WTC11 (cell line): ENCODE results near the gene GALNT17. TPM values are rescaled to one million over a fixed set of nuclear protein-coding genes. Genes with fewer than 3 reads are reported as not detected.

Source experiments
- ATAC-seq: fragments of 200-7000 bp; cut with Tn5 transposase; 2 replicates; pipeline ENCODE4 v1.10.0; 2021; ENCODE audit warnings: mild to moderate bottlenecking, moderate library complexity
- CTCF ChIA-PET: fragments of 300-600 bp; sonication (Branson Sonifier 250); formaldehyde crosslinking; loops from one replicate; lab custom pipeline; 2021; ENCODE audit warnings: antibody characterized with exemption; lab: Charles Lee
- POLR2A ChIA-PET: fragments of 350-600 bp; sonication (Branson Sonifier 250); formaldehyde crosslinking; loops from one replicate; lab custom pipeline; 2021; ENCODE audit warnings: antibody characterized with exemption; lab: Charles Lee
- DNase-seq: peaks from one replicate; pipeline ENCODE4 v3.0.0; 2021; ENCODE audit warnings: low spot score
- H3K27ac Mint-ChIP-seq: 2 replicates; pipeline ENCODE4 v1.8.0; 2021; ENCODE audit warnings: mixed read lengths
- H3K27me3 Mint-ChIP-seq: 2 replicates; pipeline ENCODE4 v1.8.0; 2021; ENCODE audit warnings: low read depth, mild to moderate bottlenecking, moderate library complexity, mixed read lengths
- H3K36me3 Mint-ChIP-seq: 2 replicates; pipeline ENCODE4 v1.8.0; 2021; ENCODE audit warnings: mixed read lengths
- H3K4me1 Mint-ChIP-seq: 2 replicates; pipeline ENCODE4 v1.8.0; 2022; ENCODE audit warnings: mixed read lengths
- H3K4me3 Mint-ChIP-seq: 2 replicates; pipeline ENCODE4 v1.8.0; 2021; ENCODE audit warnings: mild to moderate bottlenecking, moderate library complexity, mixed read lengths
- H3K9me3 Mint-ChIP-seq: 2 replicates; pipeline ENCODE4 v1.8.0; 2021; ENCODE audit warnings: mixed read lengths
- ATF2 ChIP-seq: sonication (generic); formaldehyde crosslinking; IDR thresholded peaks from 2 replicates; pipeline ENCODE4 v1.8.1; 2022; ENCODE audit warnings: low read depth, missing genetic modification reagents, borderline replicate concordance
- ATF3 ChIP-seq: sonication (generic); formaldehyde crosslinking; conservative IDR thresholded peaks from 2 replicates; pipeline ENCODE4 v1.8.1; 2022; ENCODE audit warnings: mild to moderate bottlenecking, missing genetic modification reagents
- CBFB ChIP-seq: sonication (generic); formaldehyde crosslinking; IDR thresholded peaks from 2 replicates; pipeline ENCODE4 v1.8.1; 2022; ENCODE audit warnings: mild to moderate bottlenecking, low read depth, missing genetic modification reagents
- CREM ChIP-seq: sonication (generic); formaldehyde crosslinking; IDR thresholded peaks from 2 replicates; pipeline ENCODE4 v1.8.1; 2022; ENCODE audit warnings: mild to moderate bottlenecking, missing genetic modification reagents, moderate library complexity
- E2F5 ChIP-seq: sonication (generic); formaldehyde crosslinking; IDR thresholded peaks from 2 replicates; pipeline ENCODE4 v1.8.1; 2022; ENCODE audit warnings: mild to moderate bottlenecking, moderate library complexity, missing genetic modification reagents
- ESRRA ChIP-seq: sonication (generic); formaldehyde crosslinking; IDR thresholded peaks from 2 replicates; pipeline ENCODE4 v1.8.1; 2022; ENCODE audit warnings: mild to moderate bottlenecking, missing genetic modification reagents, borderline replicate concordance
- MXD4 ChIP-seq: fragments of 250-450 bp; sonication (Bioruptor Pico); IDR thresholded peaks from 2 replicates; pipeline ENCODE4 v1.8.0; 2021; ENCODE audit warnings: mild to moderate bottlenecking, moderate library complexity, borderline replicate concordance
- NFE2L1 ChIP-seq: sonication (generic); formaldehyde crosslinking; IDR thresholded peaks from 2 replicates; pipeline ENCODE4 v1.8.1; 2023; ENCODE audit warnings: missing genetic modification reagents
- NFYB ChIP-seq: sonication (generic); formaldehyde crosslinking; conservative IDR thresholded peaks from 2 replicates; pipeline ENCODE4 v1.8.0; 2022; ENCODE audit warnings: low read depth, missing genetic modification reagents
- NR1H2 ChIP-seq: sonication (generic); formaldehyde crosslinking; IDR thresholded peaks from 2 replicates; pipeline ENCODE4 v1.9.0; 2021; ENCODE audit warnings: mild to moderate bottlenecking, moderate library complexity, missing genetic modification reagents
- RELA ChIP-seq: sonication (generic); formaldehyde crosslinking; IDR thresholded peaks from 2 replicates; pipeline ENCODE4 v1.8.1; 2022; ENCODE audit warnings: missing genetic modification reagents, mild to moderate bottlenecking, borderline replicate concordance
- TP53 ChIP-seq: sonication (generic); formaldehyde crosslinking; IDR thresholded peaks from 2 replicates; pipeline ENCODE4 v1.8.1; 2023; ENCODE audit warnings: mild to moderate bottlenecking, missing genetic modification reagents
- ZBTB21 ChIP-seq: sonication (generic); formaldehyde crosslinking; IDR thresholded peaks from 2 replicates; pipeline ENCODE4 v1.8.1; 2023; ENCODE audit warnings: mild to moderate bottlenecking, missing genetic modification reagents, borderline replicate concordance
- ZNF121 ChIP-seq: sonication (generic); formaldehyde crosslinking; IDR thresholded peaks from 2 replicates; pipeline ENCODE4 v1.8.0; 2023; ENCODE audit warnings: missing genetic modification reagents
- ZNF219 ChIP-seq: sonication (generic); formaldehyde crosslinking; IDR thresholded peaks from 2 replicates; pipeline ENCODE4 v1.8.0; 2023; ENCODE audit warnings: missing genetic modification reagents, mild to moderate bottlenecking, borderline replicate concordance
- ZNF232 ChIP-seq: sonication (generic); formaldehyde crosslinking; IDR thresholded peaks from 2 replicates; pipeline ENCODE4 v1.8.0; 2022; ENCODE audit warnings: mild to moderate bottlenecking, missing genetic modification reagents
- total RNA-seq: library from RNA; stranded (reverse); gene quantifications from 3 replicates; pipeline ENCODE4 v1.2.3, GENCODE V29; 2021
- TF ChIP-seq, protein P1 (sequence below): fragments of 250-450 bp; sonication (Bioruptor Pico); IDR thresholded peaks from 2 replicates; pipeline ENCODE4 v1.9.0; 2021; ENCODE audit warnings: mild to moderate bottlenecking, borderline replicate concordance
- TF ChIP-seq, protein P2 (sequence below): sonication (generic); formaldehyde crosslinking; IDR thresholded peaks from 2 replicates; pipeline ENCODE4 v1.8.0; 2022; ENCODE audit warnings: mild to moderate bottlenecking, missing genetic modification reagents
- TF ChIP-seq, protein P3 (sequence below): fragments of 250-450 bp; sonication (Bioruptor Pico); IDR thresholded peaks from 2 replicates; pipeline ENCODE4 v1.9.0; 2021; ENCODE audit warnings: moderate library complexity, mild to moderate bottlenecking, inconsistent platforms, borderline replicate concordance
- TF ChIP-seq, protein P4 (sequence below): sonication (generic); formaldehyde crosslinking; IDR thresholded peaks from 2 replicates; pipeline ENCODE4 v1.8.1; 2022; ENCODE audit warnings: missing genetic modification reagents, borderline replicate concordance
- TF ChIP-seq, protein P5 (sequence below): sonication (generic); formaldehyde crosslinking; IDR thresholded peaks from 2 replicates; pipeline ENCODE4 v1.8.0; 2022; ENCODE audit warnings: mild to moderate bottlenecking, missing genetic modification reagents

GALNT17 gene
- total RNA-seq, 1 experiment from 2014 or later = 61.1 TPM

DNA sequence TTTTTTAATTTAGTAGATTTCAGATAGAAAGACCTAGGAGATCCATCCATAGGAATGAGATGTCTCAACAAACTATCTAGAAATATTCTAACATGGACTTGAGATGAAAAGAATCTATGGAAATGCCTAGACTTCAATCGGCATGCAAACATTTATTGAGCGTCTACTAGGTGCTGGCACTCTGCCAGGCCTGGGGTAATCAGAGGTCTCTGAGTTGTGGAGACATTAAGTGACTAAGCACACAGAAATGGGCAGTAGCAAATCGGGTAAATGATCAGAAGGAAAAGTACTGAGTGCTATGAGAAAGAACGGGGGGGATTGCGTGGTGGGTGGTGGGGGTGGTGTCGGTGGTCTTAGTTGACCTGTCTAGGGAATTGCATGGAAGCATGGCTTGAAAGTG is 466.6 kb downstream of the GALNT17 start (continued):
- TF ChIP-seq, protein P1, sequence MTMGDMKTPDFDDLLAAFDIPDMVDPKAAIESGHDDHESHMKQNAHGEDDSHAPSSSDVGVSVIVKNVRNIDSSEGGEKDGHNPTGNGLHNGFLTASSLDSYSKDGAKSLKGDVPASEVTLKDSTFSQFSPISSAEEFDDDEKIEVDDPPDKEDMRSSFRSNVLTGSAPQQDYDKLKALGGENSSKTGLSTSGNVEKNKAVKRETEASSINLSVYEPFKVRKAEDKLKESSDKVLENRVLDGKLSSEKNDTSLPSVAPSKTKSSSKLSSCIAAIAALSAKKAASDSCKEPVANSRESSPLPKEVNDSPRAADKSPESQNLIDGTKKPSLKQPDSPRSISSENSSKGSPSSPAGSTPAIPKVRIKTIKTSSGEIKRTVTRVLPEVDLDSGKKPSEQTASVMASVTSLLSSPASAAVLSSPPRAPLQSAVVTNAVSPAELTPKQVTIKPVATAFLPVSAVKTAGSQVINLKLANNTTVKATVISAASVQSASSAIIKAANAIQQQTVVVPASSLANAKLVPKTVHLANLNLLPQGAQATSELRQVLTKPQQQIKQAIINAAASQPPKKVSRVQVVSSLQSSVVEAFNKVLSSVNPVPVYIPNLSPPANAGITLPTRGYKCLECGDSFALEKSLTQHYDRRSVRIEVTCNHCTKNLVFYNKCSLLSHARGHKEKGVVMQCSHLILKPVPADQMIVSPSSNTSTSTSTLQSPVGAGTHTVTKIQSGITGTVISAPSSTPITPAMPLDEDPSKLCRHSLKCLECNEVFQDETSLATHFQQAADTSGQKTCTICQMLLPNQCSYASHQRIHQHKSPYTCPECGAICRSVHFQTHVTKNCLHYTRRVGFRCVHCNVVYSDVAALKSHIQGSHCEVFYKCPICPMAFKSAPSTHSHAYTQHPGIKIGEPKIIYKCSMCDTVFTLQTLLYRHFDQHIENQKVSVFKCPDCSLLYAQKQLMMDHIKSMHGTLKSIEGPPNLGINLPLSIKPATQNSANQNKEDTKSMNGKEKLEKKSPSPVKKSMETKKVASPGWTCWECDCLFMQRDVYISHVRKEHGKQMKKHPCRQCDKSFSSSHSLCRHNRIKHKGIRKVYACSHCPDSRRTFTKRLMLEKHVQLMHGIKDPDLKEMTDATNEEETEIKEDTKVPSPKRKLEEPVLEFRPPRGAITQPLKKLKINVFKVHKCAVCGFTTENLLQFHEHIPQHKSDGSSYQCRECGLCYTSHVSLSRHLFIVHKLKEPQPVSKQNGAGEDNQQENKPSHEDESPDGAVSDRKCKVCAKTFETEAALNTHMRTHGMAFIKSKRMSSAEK (CRISPR knock-in tag) = no peak
- TF ChIP-seq, protein P2, sequence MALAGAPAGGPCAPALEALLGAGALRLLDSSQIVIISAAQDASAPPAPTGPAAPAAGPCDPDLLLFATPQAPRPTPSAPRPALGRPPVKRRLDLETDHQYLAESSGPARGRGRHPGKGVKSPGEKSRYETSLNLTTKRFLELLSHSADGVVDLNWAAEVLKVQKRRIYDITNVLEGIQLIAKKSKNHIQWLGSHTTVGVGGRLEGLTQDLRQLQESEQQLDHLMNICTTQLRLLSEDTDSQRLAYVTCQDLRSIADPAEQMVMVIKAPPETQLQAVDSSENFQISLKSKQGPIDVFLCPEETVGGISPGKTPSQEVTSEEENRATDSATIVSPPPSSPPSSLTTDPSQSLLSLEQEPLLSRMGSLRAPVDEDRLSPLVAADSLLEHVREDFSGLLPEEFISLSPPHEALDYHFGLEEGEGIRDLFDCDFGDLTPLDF (CRISPR knock-in tag) = no peak
- TF ChIP-seq ZBTB21 (CRISPR knock-in tag) (no peak), ATF2 (CRISPR knock-in tag) (no peak), ZNF219 (CRISPR knock-in tag) (no peak), NFE2L1 (CRISPR knock-in tag) (no peak), CBFB (CRISPR knock-in tag) (no peak), ATF3 (no peak)

- ATAC-seq (no peak), DNase-seq (no peak)
- peaks cover 14% of the 10 kb centered on the region for H3K36me3 Mint-ChIP-seq
- no peak for TF ChIP-seq TP53 (CRISPR knock-in tag)
- TF ChIP-seq, protein P3, sequence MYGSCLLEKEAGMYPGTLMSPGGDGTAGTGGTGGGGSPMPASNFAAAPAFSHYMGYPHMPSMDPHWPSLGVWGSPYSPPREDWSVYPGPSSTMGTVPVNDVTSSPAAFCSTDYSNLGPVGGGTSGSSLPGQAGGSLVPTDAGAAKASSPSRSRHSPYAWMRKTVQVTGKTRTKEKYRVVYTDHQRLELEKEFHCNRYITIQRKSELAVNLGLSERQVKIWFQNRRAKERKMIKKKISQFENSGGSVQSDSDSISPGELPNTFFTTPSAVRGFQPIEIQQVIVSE = no peak
- TF ChIP-seq MXD4 (CRISPR knock-in tag) = no peak
- H3K4me3 Mint-ChIP-seq = no peak overlapping the region
- ChIA-PET POLR2A (interaction anchor here (0.8 kb wide), 1 partner anchor 31 kb away, joined by 3 read pairs; no protein-coding TSS in a partner anchor), CTCF (no interaction called here)
- H3K4me1 Mint-ChIP-seq = no peaks in the 10 kb centered on the region; the same call in 1 of the 2 replicates
- H3K27ac Mint-ChIP-seq = peak overlapping the region; percentile 32
- no peaks in the 10 kb centered on the region; the same call in 1 of the 2 replicates for H3K27me3 Mint-ChIP-seq
- H3K9me3 Mint-ChIP-seq = 0 out of 2 replicates have a peak, but pooled peaks cover 11% of the 10 kb centered on the region
Measured at GRCh38 chr7:71601851-71602250, 469.9 kb downstream of the GALNT17 start.

DNA sequence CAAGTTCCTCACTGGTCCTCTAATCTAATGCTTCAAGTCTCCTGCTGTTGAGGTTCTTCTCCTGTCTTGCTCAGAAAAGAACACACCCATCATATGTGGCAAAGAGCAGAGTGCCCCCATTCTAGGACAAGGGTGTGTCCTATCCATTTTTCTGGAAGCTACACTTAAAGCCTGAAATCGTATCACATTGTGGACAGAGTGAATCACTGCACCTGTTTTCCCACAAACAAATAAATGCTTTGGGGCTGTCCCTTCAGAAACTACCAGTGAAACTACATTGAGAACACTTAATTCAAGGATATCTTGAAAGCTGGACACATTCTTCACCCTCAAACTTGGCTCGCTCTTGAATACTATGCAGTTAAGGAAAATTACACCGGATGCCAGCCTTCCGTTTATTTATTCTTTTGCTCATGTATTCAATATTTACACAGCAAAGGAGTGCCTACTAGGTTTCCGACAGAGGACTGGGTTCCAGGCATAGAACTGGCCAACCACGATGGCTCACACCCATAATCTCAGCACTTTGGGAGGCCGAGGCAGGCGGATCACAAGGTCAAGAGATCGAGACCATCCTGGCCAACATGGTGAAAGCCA is 473.0 kb downstream of the GALNT17 start:
- ATAC-seq = no peak
- Mint-ChIP-seq H3K4me3 (no peak overlapping the region), H3K36me3 (peaks cover 34% of the 10 kb centered on the region), H3K9me3 (peaks cover 25% of the 10 kb centered on the region)
- TF ChIP-seq CREM (CRISPR knock-in tag) (no peak), E2F5 (CRISPR knock-in tag) (no peak), NFYB (CRISPR knock-in tag) (no peak), ZNF121 (CRISPR knock-in tag) (no peak), TP53 (CRISPR knock-in tag) (no peak), NR1H2 (CRISPR knock-in tag) (no peak), ATF3 (no peak), ESRRA (CRISPR knock-in tag) (no peak), RELA (CRISPR knock-in tag) (no peak), ZNF232 (CRISPR knock-in tag) (no peak)
- TF ChIP-seq, protein P4, sequence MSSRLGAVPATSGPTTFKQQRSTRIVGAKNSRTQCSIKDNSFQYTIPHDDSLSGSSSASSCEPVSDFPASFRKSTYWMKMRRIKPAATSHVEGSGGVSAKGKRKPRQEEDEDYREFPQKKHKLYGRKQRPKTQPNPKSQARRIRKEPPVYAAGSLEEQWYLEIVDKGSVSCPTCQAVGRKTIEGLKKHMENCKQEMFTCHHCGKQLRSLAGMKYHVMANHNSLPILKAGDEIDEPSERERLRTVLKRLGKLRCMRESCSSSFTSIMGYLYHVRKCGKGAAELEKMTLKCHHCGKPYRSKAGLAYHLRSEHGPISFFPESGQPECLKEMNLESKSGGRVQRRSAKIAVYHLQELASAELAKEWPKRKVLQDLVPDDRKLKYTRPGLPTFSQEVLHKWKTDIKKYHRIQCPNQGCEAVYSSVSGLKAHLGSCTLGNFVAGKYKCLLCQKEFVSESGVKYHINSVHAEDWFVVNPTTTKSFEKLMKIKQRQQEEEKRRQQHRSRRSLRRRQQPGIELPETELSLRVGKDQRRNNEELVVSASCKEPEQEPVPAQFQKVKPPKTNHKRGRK (CRISPR knock-in tag) = no peak
- TF ChIP-seq, protein P5, sequence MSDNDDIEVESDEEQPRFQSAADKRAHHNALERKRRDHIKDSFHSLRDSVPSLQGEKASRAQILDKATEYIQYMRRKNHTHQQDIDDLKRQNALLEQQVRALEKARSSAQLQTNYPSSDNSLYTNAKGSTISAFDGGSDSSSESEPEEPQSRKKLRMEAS (CRISPR knock-in tag) = no peak
- TF ChIP-seq, all 79 proteins: peak for 0
- ChIA-PET POLR2A (no interaction called here), CTCF (no interaction called here)
- DNase-seq = no peak
- Mint-ChIP-seq H3K27ac (0 out of 2 replicates have a peak overlapping the region, but pooled peaks have one; percentile 43), H3K4me1 (no peaks in the 10 kb centered on the region; the same call in 1 of the 2 replicates), H3K27me3 (no peaks in the 10 kb centered on the region; the same call in 1 of the 2 replicates)
